ENCODE measurements around the gene NGF.

DNA sequence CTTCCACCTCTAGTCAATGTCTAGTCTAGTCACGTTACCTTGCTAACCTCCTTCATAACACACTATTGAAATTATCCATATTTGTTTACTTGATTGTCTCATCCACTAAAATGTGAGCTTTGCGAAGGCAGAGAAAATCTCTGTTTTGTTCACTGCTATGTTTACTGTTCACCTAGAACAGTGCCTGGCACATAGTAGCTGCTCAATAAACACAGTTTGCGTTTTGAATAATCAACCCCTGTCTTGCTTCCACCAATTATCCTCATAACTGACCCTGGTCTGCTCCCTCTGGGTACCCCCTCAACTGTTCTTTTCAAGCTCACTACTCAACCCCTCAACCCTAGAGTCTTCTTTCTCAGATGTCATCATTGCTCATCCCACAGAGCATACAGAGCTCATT, 36.5 kb upstream of the NGF start:
- TF ChIP-seq GATA3 (IDR thresholded peaks at IDR 0.05; ENCODE audit: low read depth, low read length) (no peak), GATA2 (IDR thresholded peaks at IDR 0.05; ENCODE audit: low read depth, low read length) (no peak)
